ENCODE measurements around the gene LRP5.

LRP5 gene

DNA sequence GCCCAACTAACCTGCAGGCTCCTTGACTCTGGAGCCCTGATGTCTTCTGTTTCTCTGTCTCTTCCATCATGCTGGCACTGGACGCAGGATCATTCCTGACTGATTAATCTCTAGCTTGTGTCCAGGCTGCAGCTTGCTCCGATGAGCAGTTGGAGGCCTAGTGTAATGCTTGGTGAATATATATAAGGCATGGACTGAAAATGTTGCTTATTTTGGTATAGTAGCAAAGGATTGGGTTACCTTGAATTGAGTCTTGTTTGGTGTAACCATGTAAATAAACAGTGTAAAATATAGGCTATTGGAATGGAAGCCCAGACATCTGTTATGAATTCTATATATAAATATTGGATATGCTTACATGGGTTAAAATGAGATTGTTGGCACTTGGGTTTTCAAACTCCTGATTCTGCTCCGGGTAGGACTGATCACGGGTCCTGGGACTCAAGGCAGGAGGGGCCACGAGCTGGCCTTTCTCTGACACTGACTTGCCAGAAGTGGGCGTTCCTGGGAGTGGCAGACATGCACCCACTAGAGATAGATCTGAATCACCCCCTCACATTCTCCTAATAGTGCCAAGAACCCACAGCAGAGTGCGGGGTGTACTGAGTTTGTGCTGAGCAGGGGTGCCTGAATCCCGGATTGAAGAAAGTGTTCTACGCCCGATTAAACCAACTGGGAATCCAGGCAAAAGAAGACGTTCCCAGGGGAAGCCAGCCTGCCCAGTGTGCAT, 25.8 kb downstream of the LRP5 start:
- H3K36me3 ChIP-seq (ENCODE audit: control insufficient read depth in 4 of 4, insufficient read depth in 4 of 4, low read length in 3 of 4) = peaks cover 0 to 9% (median 0%) of the 10 kb centered on the region in 4 experiments
- ChIA-PET POLR2A (interaction anchor here (1.4 kb wide), 1 partner anchor 10 kb away, joined by 4 read pairs; no protein-coding TSS in a partner anchor), CTCF (interaction anchor here (0.6 to 1.8 kb wide), 3 partner anchors 45 to 232 kb away, joined by 3 to 5 read pairs (median 4); no protein-coding TSS in a partner anchor)
- H3K27ac ChIP-seq (ENCODE audit: insufficient read depth in 1 of 2, low read depth in 1 of 2, low read length in 2 of 2, poor library complexity in 1 of 2, severe bottlenecking in 2 of 2) = no peak overlapping the region
- no peak for DNase-seq
- WGBS (ENCODE audit: insufficient coverage) = 95% methylated on average over 10 of the region's 11 CpGs
- H3K27me3 ChIP-seq (replicated peaks in 2 of 5; ENCODE audit: control insufficient read depth in 4 of 5, insufficient read depth in 5 of 5, low read length in 4 of 5) = no peaks in the 10 kb centered on the region
- no peaks in the 10 kb centered on the region for H3K9me3 ChIP-seq (ENCODE audit: control extremely low read depth in 1 of 5, control insufficient read depth in 4 of 5, insufficient read depth in 2 of 5, low read depth in 1 of 5, low read length in 4 of 5)
- H3K4me3 ChIP-seq (ENCODE audit: control insufficient read depth in 1 of 7, extremely low read depth in 1 of 7, insufficient read depth in 4 of 7, low read depth in 2 of 7, low read length in 6 of 7) = no peak overlapping the region
- H3K4me1 ChIP-seq (ENCODE audit: control extremely low read depth in 1 of 4, control insufficient read depth in 4 of 4, insufficient read depth in 4 of 4, low read length in 3 of 4) = peaks cover 2 to 50% (median 24%) of the 10 kb centered on the region in 4 experiments

DNA sequence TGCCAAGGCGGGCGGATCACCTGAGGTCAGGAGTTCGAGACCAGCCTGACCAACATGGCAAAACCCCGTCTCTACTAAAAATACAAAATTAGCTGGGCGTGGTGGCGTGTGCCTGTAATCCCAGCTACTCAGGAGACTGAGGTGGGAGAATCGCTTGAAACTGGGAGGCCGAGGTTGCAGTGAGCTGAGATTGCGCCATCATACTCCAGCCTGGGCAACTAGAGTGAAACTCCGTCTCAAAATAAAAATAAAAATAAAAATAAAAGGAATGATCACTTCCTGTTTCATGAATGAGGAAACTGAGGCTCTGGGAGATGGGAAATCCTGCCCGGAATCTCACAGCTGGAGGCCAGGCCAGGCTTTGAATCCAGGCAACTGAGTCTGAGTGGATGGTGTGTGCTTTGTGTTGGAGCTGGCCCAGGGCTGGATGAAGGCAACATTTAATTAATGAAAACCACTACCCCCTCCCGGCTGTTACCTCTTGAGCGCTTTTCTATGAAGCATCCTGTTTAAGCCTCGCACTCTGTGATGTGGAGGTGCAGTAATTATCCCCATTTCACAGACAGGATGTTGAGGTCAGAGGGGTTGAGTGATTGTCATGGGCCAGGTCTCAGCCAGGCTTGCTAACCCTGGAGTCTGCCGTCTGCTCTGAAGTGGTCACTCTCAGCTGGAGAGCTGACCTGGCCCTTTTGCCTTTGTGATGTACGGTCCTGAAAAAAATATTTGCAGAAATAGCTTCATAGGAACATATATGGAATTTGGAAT, 27.8 kb downstream of the LRP5 start:
- H3K9me3 ChIP-seq (ENCODE audit: control extremely low read depth in 1 of 5, control insufficient read depth in 4 of 5, insufficient read depth in 2 of 5, low read depth in 1 of 5, low read length in 4 of 5) = no peaks in the 10 kb centered on the region
- H3K27ac ChIP-seq (ENCODE audit: insufficient read depth in 1 of 2, low read depth in 1 of 2, low read length in 2 of 2, poor library complexity in 1 of 2, severe bottlenecking in 2 of 2) = no peak overlapping the region
- peaks cover 2 to 48% (median 23%) of the 10 kb centered on the region in 4 experiments for H3K4me1 ChIP-seq (ENCODE audit: control extremely low read depth in 1 of 4, control insufficient read depth in 4 of 4, insufficient read depth in 4 of 4, low read length in 3 of 4)
- WGBS (ENCODE audit: insufficient coverage) = 100% methylated on average over 4 of the region's 16 CpGs
- DNase-seq = no peak
- peaks cover 0 to 9% (median 0%) of the 10 kb centered on the region in 4 experiments for H3K36me3 ChIP-seq (ENCODE audit: control insufficient read depth in 4 of 4, insufficient read depth in 4 of 4, low read length in 3 of 4)
- H3K27me3 ChIP-seq (replicated peaks in 2 of 5; ENCODE audit: control insufficient read depth in 4 of 5, insufficient read depth in 5 of 5, low read length in 4 of 5) = no peaks in the 10 kb centered on the region
- ChIA-PET POLR2A (no interaction called here), CTCF (interaction anchor here (0.6 to 0.9 kb wide), 3 partner anchors 30 to 124 kb away, joined by 3 read pairs; no protein-coding TSS in a partner anchor)
- H3K4me3 ChIP-seq (ENCODE audit: control insufficient read depth in 1 of 7, extremely low read depth in 1 of 7, insufficient read depth in 4 of 7, low read depth in 2 of 7, low read length in 6 of 7) = no peak overlapping the region

DNA sequence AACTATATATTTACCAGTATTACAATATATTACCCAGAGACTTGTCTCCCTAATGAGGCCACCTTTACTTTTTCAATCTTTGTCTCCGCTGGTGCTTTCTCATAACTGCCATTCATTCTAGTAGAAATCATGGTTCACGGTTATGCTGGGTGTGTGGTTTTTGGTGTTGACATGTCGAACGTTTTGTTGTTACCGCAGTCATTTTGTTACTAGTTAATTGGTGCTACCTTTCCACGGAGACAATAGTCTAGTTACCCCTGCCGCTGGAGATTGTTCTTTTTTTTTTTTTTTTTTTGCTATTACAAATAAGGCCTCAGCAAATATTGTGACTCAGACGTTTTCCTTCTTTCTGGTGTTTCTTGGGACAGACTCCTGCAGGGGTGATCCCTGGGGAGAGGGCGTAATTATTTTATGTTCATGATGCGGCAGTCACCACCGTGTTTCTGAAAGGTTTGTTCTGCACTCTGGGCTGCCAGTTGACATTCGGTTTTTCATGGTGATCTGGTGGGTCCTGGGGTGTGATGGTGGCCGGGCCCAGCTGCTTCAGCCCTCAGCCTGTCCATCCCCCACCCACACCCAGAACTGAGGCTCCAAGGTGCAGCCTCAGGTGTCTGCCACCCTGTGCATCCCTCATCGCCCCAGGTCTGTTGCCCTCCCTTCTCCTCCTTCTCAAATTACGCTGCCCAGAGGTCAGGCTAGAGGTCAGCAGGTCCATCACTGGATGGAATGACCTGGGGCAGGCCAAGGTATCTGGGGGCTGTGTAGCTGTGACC, 28.6 kb downstream of the LRP5 start:
- WGBS (ENCODE audit: insufficient coverage) = 93% methylated on average over 7 of the region's 15 CpGs
- ChIA-PET POLR2A (no interaction called here), CTCF (no interaction called here)
- Histone ChIP-seq H3K27me3 (replicated peaks in 2 of 5; ENCODE audit: control insufficient read depth in 4 of 5, insufficient read depth in 5 of 5, low read length in 4 of 5) (no peaks in the 10 kb centered on the region), H3K36me3 (ENCODE audit: control insufficient read depth in 4 of 4, insufficient read depth in 4 of 4, low read length in 3 of 4) (peaks cover 0 to 13% (median 1%) of the 10 kb centered on the region in 4 experiments), H3K4me3 (ENCODE audit: control insufficient read depth in 1 of 7, extremely low read depth in 1 of 7, insufficient read depth in 4 of 7, low read depth in 2 of 7, low read length in 6 of 7) (no peak overlapping the region), H3K9me3 (ENCODE audit: control extremely low read depth in 1 of 5, control insufficient read depth in 4 of 5, insufficient read depth in 2 of 5, low read depth in 1 of 5, low read length in 4 of 5) (no peaks in the 10 kb centered on the region), H3K4me1 (ENCODE audit: control extremely low read depth in 1 of 4, control insufficient read depth in 4 of 4, insufficient read depth in 4 of 4, low read length in 3 of 4) (peaks cover 2 to 40% (median 18%) of the 10 kb centered on the region in 4 experiments), H3K27ac (ENCODE audit: insufficient read depth in 1 of 2, low read depth in 1 of 2, low read length in 2 of 2, poor library complexity in 1 of 2, severe bottlenecking in 2 of 2) (no peak overlapping the region)
- no peak for DNase-seq

DNA sequence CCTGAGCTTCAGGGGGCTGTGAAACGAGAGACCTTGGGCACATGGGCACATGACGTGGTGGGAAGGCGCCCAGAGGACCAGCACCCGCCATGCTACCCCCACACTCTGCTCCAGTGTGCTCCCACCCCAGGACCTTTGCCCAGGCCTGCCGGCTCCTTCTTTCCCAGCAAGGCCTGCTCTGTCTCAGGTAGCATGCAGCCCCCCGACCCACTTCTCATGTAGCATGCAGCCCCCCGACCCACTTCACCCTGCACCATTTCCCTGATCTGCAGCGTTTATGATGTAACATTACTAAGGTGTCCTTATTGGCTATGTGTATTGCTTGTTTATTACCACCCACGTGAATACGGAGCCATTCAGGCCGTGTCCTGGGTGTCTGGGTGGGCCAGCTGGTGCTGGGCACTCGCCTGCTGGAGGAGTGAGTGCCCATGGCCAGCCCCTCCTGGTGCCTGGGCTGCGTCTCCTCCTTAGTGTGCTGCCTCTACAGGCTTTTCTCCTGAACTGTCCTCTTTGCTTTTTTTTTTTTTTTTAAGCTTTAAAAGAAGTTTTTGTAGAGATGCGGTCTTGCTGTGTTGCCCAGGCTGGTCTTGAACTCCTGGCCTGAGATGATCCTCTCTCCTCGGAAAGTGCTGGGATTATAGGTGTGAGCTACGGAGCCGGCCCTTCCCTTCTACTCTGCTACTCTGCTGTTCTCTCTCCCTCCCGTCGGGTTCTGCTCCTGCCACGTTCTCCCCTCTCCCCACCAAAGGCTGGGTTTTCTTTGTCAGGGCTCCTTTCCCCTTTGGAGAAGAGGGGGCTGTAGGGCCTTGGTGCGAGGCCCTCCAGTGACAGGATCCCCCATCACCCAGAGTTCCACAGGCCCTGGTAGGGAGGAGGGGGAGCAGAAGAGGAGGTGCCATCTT, 29.4 kb downstream of the LRP5 start:
- WGBS (ENCODE audit: insufficient coverage) = 95% methylated on average over 18 of the region's 21 CpGs
- H3K36me3 ChIP-seq (ENCODE audit: control insufficient read depth in 4 of 4, insufficient read depth in 4 of 4, low read length in 3 of 4) = peaks cover 0 to 13% (median 2%) of the 10 kb centered on the region in 4 experiments
- DNase-seq = no peak
- no peaks in the 10 kb centered on the region for H3K9me3 ChIP-seq (ENCODE audit: control extremely low read depth in 1 of 5, control insufficient read depth in 4 of 5, insufficient read depth in 2 of 5, low read depth in 1 of 5, low read length in 4 of 5)
- no peak overlapping the region for H3K4me3 ChIP-seq (ENCODE audit: control insufficient read depth in 1 of 7, extremely low read depth in 1 of 7, insufficient read depth in 4 of 7, low read depth in 2 of 7, low read length in 6 of 7)
- ChIA-PET POLR2A (interaction anchor here (0.5 kb wide), 1 partner anchor 194 kb away, joined by 4 read pairs; no protein-coding TSS in a partner anchor), CTCF (no interaction called here)
- H3K27me3 ChIP-seq (replicated peaks in 2 of 5; ENCODE audit: control insufficient read depth in 4 of 5, insufficient read depth in 5 of 5, low read length in 4 of 5) = no peaks in the 10 kb centered on the region
- H3K27ac ChIP-seq (ENCODE audit: insufficient read depth in 1 of 2, low read depth in 1 of 2, low read length in 2 of 2, poor library complexity in 1 of 2, severe bottlenecking in 2 of 2) = no peak overlapping the region
- peaks cover 2 to 35% (median 12%) of the 10 kb centered on the region in 4 experiments for H3K4me1 ChIP-seq (ENCODE audit: control extremely low read depth in 1 of 4, control insufficient read depth in 4 of 4, insufficient read depth in 4 of 4, low read length in 3 of 4)

DNA sequence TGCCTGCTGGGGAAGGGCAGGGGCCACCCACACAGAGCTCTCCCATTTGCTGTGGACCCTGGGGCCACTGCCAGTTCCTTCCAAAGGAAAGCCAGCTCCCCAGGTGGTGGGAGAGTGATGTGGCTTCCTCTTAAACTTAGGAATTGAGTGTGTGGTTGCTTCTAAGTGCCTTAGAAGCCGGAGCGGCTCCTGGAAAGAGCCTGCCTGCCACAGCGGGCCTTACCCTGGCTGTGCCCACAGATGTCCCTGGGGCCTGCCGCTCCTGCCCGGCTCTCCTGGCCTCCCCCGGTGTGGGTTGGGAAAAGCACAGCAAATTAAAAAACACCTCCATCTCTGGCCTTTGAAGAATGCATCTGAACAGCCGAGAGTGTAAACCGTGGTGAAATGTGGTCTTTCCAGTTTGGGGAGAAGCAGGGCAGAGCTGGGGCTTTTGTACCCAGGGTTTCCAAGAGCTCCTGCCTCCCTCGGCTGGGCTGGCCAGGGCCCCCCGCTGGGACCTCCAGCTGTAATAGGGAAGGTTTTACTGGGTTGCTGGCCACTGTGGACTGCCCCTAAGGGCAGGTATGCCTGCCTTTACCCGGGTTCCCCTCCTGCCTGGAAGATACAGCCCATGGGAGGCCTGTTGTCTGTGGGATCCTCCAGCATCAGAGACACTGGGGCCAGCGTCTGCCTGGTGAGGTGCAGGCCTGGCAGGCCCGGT, 30.2 kb downstream of the LRP5 start:
- Histone ChIP-seq H3K4me1 (ENCODE audit: control extremely low read depth in 1 of 4, control insufficient read depth in 4 of 4, insufficient read depth in 4 of 4, low read length in 3 of 4) (peaks cover 0 to 32% (median 12%) of the 10 kb centered on the region in 4 experiments), H3K27me3 (replicated peaks in 2 of 5; ENCODE audit: control insufficient read depth in 4 of 5, insufficient read depth in 5 of 5, low read length in 4 of 5) (no peaks in the 10 kb centered on the region), H3K9me3 (ENCODE audit: control extremely low read depth in 1 of 5, control insufficient read depth in 4 of 5, insufficient read depth in 2 of 5, low read depth in 1 of 5, low read length in 4 of 5) (no peaks in the 10 kb centered on the region), H3K27ac (ENCODE audit: insufficient read depth in 1 of 2, low read depth in 1 of 2, low read length in 2 of 2, poor library complexity in 1 of 2, severe bottlenecking in 2 of 2) (no peak overlapping the region), H3K4me3 (ENCODE audit: control insufficient read depth in 1 of 7, extremely low read depth in 1 of 7, insufficient read depth in 4 of 7, low read depth in 2 of 7, low read length in 6 of 7) (no peak overlapping the region), H3K36me3 (ENCODE audit: control insufficient read depth in 4 of 4, insufficient read depth in 4 of 4, low read length in 3 of 4) (peaks cover 0 to 9% (median 2%) of the 10 kb centered on the region in 4 experiments)
- ChIA-PET POLR2A (interaction anchor here (0.5 kb wide), 1 partner anchor 195 kb away, joined by 4 read pairs; no protein-coding TSS in a partner anchor), CTCF (interaction anchor here (1.0 to 1.2 kb wide), 3 partner anchors 9 to 120 kb away, joined by 3 read pairs; no protein-coding TSS in a partner anchor)
- DNase-seq = no peak
- WGBS (ENCODE audit: insufficient coverage) = 93% methylated on average over 12 of the region's 13 CpGs
